GM18498 (cell line): Measurements from ENCODE around the gene MAP3K14.

Source experiments
- ATAC-seq: cut with Tn5 transposase; IDR thresholded peaks from one replicate; pipeline ENCODE4 v1.9.1; 2021; ENCODE audit warnings: mild to moderate bottlenecking, moderate library complexity; ENCODE audit not compliant: unreplicated experiment

The MAP3K14 gene

DNA sequence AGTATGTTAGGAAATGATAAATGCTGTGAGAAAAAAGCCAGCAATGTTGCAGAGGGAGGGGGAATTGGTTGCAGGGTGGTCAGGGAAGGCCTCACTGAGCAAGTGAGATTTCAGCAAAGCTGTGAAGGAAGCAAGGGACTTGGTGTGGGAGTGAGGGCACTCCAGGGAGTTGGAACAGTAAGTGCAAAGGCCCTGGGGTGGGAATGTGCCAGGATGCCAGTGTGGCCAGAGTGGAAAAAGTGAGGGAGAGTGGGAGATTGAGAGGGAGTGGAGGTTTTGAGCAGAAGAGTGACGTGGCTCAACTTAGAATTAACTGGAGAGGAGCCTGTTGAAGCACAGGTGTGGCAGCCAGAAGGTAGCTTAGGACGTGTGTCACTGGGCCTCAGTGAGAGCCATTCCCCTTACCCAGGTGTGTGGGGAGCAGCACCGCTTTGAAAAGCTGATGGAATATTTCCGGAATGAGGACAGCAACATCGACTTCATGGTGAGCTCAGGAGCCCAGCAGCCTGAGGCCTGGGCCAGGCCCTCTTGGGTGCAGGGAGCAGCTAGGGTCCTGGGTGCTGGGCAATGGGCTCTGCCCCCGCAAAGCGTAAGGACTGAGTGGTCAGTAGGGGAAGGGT lies 78.6 kb downstream of the MAP3K14 start:
- no peak for ATAC-seq

GRCh38 chr17:45237686-45238085 lies 79.1 kb downstream of the MAP3K14 start:
- no peak for ATAC-seq

DNA sequence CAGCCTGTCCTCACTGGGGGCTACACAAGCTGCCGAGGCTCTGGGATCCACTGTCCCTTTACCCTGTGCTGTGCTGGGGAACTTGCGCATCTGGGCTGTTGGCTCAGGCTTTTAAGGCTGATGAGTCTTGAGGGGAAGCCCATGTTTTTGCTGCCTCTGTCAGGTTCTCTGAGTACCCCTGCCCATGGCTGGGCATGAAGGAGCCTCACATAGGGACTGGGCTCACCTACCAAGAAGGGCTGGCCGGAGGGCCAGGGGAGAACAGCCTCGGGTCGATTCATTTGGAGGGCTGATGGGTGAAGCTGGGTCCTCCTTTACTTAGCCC lies 80.6 kb downstream of the MAP3K14 start:
- no peak for ATAC-seq

- ATAC-seq: no peak
Observed at GRCh38 chr17:45235416-45236281, 81.2 kb downstream of the MAP3K14 start.

- ATAC-seq: no peak
Observed at GRCh38 chr17:45234641-45235415, 82.0 kb downstream of the MAP3K14 start.

DNA sequence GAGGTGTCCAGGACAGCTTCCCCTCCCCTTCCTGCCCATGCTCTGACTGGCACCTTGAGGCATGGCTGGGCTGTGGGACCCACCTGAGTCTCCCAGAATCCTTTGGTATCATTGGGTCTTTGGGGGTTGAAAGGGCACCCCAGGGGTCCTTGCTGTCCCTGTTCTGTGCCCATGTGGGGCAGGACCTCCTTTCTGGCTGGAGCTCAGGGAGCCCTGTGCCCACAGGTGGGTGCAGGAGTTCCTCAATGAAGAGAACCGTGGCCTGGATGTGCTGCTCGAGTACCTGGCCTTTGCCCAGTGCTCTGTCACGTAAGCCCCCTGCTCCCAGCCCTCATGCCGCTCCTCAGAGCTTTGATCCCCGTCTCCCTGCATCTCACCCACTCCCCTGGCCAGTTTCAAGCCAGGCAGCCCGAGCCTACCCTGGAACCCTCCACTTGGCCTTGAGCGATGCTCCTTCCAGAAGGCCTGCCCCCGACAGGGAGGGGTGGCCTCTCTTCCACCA lies 83.3 kb downstream of the MAP3K14 start:
- ATAC-seq: no peak

- ATAC-seq: no peak
Observed at GRCh38 chr17:45232514-45233422, 84.1 kb downstream of the MAP3K14 start.

DNA sequence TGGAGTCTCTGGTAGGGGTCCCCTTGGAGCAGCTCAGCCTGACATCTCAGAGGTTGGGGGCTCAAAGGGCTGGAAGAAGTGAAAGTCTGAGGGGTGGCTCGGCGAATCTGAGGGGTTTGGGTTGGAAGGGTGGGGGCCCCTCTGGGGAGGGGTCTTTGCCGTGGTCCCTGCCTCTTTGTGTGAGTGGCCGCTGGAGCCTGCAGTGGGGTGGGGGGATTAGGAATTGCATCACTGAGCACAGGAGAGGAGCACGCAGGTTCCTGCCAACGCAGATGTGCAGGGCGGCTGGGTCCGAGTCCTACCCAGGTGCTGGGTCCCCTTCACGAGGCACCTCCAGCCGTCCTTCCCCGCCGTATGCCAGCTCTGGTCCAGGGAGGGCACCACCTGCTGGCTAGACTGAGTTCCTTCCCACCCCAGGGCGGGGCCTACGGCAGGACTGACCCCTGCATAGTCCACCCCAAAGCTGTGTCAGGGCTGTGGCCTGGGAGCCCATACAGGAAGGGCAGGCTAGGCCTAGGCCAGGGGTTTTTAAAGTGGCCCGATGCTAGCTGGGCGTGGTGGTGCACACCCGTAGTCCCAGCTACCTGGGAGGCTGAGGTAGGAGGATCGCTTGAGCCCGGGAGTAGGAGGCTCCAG lies 85.2 kb downstream of the MAP3K14 start:
- no peak for ATAC-seq

DNA sequence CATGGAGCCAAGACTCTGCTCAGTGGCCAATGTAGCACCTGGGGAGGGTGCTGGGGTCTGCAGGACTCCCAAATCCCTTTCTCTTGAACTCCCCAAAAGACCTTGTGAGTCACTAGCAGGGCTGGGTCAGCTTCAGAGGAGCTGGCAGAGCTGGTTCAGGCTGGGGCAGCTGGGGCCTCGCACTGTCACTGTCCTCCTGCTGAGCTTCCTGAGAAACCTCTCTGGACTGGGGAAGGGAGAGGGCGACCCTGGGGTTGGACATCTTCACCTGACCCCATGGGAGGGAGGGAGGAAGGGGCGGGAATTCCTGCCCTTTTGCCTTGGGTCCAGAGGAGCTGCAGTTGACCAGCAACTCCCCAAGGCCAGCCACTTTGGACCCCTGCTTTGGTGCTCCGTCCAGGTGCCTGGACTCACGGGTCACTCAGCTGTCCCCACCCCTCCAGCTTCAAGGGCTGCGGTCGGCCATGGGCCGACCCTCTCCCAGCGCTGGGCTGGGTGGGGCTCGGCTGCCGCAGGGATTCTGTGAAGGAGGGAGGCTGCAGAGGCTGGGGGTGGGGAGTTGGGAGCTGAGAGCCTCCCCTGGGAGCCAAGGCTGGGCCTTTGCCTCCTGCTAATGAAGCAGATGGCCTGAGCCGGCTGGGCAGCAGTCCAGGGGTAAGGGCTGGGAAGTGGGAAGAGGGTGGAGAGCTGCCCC lies 85.9 kb downstream of the MAP3K14 start:
- ATAC-seq: no peak

DNA sequence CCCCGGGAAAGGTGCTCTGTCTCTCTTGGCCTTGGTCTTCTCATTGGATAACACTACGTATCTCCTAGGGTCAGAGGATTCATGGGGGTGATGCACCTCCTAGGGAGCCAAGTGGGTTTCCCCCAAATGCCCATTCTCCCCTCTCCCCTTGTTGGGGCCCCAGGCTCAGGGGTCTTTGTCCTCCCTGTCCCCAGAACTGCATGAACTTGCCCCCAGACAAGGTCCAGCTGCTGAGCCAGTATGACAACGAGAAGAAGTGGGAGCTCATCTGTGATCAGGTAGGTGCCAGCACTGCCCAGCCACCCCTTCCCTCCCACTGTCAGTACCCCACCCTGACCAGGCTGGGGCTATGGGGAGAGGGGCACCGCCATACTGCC lies 86.4 kb downstream of the MAP3K14 start:
- ATAC-seq: no peak

GRCh38 chr17:45229681-45230409 lies 87.0 kb downstream of the MAP3K14 start:
- ATAC-seq: no peak

GRCh38 chr17:45228763-45229539 lies 87.9 kb downstream of the MAP3K14 start:
- peak; percentile 39 for ATAC-seq

- no peak for ATAC-seq
Observed at GRCh38 chr17:45227926-45228762, 88.7 kb downstream of the MAP3K14 start.

DNA sequence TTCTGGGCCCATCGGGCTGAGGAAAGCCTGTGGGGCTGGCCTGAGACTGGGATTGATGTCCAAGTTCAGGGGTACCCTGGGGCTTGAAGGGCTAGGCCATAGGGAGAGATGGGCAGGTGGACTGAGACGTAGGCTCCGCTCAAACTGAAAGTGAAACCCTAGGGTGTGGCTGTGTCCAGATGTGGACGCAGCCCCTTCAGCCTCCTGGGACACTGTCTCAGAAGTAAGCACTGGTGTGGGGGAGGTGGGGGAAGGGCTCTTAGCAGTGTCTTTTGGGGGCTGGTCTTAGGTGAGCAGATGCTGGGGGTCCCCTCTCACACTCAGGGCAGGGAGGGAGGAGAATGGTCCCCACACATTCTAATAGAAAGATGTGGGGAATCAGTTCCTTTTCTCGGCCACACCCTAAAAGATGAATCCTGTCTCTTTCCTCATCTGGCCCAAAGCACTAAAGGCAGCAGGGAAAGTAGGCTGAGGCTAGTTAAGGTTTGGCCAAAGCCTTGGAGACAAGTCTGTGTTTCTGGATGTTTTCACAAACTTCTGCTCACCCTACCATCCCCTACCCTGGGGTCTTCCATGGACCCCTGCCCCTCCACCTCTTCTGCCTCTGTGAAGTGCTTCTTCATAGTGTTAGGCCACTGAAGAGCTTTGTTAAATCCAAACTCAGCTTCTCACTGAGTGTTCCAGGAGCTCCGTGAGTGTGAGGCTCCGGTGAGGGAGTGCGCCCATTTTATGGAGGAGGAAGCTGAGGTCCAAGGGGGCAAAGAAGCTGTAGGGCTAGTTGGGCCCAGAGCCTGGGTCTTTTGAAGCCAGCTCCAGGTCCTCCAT lies 89.5 kb downstream of the MAP3K14 start:
- ATAC-seq: no peak

DNA sequence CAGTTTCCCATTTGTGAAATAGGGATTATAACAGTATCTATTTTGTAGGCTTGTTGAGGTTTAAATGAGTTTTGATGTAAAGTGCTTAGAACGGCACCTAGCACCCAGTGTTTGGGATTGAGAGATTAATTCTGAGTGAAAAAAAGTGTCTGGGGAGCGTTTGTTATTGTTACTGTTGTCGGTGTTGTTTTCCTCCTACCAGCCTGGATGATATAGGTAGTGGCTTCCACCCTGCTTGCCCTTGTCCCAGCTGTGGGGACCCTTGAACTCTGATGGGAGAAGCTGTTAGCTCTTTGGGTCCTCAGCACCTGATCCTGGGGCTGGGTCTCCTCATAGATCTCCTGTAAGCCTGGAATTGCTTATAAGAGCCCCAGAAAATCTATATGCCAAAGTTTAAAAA lies 90.2 kb downstream of the MAP3K14 start:
- ATAC-seq: no peak

DNA sequence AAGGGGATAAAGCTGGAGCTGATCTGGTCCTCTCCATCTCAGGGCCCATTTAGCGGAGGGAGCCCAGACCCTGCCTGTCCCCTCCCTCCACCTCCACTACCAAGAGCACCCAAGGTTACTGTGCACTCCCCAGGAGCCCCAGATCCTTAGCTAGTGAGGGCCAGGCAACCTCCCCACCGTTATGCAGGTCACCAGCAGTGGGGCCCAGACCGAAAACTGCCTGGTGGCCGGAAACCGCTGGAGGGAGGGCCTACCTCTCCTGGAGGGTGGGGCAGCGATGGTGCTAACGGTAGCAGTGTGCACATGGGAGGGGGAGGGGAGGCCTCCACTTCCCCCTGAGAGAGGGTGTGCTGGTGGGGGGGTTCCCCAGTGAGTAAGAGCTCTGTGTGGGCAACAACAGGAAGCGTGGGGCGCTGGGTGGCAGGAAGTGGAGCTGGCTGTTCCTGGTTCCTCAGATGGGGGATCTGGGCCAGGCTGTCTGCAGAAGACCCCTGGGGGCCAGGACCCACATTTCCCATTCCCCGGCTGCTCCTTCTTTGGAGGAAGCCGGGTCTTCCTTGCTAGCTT lies 90.8 kb downstream of the MAP3K14 start:
- peak; percentile 53 for ATAC-seq
